AG09309 (cell line): ENCODE measurements around the gene MYH6.

Source experiments
- DNase-seq: peaks from one replicate; pipeline ENCODE4 v3.0.0-alpha.2; 2010; ENCODE audit warnings: low read depth
- H3K4me3 ChIP-seq: 2 replicates; pipeline ENCODE4 v1.5.1; 2011; ENCODE audit warnings: mild to moderate bottlenecking, low read depth, low read length, moderate library complexity; ENCODE audit not compliant: control insufficient read depth
- TF ChIP-seq, protein P1 (sequence below): IDR thresholded peaks from 2 replicates; pipeline ENCODE4 v1.5.1; 2011; ENCODE audit warnings: mild to moderate bottlenecking, low read depth, low read length, inconsistent platforms; ENCODE audit not compliant: insufficient read depth, control insufficient read depth; ENCODE audit errors: missing control alignments

Gene MYH6

DNA sequence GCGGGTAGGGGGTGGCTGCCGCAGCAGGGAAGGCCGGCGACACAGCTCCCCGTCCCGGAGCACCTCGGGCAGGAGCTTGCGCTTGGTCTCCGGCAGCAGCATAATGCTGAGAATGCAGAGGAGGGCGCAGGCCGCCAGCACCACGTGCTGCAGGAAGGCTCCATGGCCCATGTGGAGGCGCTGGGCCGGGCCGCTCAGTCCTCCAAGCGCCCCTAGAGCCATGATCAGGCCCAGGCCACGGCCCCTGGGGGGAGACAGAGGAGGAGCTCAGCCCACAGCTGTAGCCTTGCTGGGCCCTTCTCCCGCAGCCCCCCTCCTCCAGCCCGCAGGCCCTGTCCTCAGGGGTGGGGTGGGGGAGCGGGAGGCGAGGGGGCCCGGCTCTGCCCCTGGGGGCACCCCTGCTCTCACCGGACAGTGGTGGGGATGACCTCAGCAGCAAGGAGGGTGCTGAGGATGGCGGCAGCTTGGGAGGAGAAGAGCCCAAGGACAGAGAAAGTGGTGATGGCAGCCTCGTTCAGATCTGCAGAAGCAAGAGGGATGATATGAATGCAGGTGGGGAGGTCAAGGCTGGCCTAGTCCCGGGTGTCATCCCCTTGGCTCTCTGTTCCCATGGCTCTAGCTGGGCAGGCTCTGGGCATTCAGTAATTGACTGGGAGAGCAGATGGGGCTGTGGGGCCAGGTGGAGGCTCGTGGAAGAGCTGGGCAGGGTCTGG lies 61.2 kb downstream of the MYH6 start:
- TF ChIP-seq, protein P1, sequence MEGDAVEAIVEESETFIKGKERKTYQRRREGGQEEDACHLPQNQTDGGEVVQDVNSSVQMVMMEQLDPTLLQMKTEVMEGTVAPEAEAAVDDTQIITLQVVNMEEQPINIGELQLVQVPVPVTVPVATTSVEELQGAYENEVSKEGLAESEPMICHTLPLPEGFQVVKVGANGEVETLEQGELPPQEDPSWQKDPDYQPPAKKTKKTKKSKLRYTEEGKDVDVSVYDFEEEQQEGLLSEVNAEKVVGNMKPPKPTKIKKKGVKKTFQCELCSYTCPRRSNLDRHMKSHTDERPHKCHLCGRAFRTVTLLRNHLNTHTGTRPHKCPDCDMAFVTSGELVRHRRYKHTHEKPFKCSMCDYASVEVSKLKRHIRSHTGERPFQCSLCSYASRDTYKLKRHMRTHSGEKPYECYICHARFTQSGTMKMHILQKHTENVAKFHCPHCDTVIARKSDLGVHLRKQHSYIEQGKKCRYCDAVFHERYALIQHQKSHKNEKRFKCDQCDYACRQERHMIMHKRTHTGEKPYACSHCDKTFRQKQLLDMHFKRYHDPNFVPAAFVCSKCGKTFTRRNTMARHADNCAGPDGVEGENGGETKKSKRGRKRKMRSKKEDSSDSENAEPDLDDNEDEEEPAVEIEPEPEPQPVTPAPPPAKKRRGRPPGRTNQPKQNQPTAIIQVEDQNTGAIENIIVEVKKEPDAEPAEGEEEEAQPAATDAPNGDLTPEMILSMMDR: no peak
- DNase-seq: no peak
- H3K4me3 ChIP-seq: no peak overlapping the region

DNA sequence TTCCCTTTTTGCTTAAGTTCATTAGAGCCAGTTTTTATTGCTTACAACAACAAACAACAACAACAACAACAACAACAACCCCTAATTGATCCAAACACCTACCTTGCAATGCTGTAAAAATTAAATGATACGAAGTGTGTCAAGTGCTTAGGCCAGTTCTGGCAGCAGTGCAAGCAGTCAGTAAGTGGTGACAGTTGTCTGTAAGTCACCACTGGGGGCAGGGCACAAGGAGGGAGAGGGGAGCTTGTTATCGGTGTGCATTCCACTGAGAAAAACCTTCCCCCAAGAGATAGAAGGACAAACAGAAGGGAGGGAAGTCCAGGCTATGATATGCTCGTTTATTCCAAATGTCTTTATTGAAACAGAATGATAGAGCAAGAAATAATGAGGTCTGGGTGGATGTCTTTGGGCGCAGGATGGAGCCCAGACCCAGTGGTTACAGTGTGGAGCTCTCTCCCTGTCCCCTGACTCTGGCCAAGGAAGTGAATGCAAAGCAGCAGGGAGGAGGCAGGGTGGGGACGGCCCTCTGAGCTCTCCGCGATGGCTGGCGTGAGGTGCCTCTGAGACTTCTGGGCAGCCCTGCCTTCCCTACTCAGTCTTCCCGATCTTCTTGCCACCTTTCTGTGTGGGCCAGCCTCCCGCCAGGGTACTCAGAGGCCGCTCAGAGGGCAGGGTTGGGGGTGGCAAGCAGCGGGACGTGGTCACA lies 61.9 kb downstream of the MYH6 start:
- TF ChIP-seq, protein P1: no peak
- no peak overlapping the region for H3K4me3 ChIP-seq
- no peak for DNase-seq

DNA sequence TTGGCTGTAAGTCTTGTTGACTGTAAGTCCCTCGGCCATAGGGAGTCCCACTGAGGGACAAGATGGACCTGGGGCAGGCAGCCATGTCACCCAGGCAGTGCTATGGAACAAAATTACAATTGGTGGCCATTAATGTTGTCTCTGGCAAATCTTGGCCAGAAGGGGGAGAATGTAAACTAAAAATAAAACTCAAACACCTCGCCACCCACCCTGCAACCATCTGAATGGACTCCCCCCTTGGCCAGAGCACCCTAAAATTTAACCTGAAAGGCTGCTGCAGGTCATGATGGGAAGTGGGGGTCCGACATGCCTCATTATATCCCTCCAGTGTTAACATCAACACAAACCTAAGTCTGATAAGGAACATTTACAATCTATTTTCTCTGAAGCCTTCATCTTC lies 63.6 kb downstream of the MYH6 start:
- no peak overlapping the region for H3K4me3 ChIP-seq
- TF ChIP-seq, protein P1: no peak
- DNase-seq: no peak

DNA sequence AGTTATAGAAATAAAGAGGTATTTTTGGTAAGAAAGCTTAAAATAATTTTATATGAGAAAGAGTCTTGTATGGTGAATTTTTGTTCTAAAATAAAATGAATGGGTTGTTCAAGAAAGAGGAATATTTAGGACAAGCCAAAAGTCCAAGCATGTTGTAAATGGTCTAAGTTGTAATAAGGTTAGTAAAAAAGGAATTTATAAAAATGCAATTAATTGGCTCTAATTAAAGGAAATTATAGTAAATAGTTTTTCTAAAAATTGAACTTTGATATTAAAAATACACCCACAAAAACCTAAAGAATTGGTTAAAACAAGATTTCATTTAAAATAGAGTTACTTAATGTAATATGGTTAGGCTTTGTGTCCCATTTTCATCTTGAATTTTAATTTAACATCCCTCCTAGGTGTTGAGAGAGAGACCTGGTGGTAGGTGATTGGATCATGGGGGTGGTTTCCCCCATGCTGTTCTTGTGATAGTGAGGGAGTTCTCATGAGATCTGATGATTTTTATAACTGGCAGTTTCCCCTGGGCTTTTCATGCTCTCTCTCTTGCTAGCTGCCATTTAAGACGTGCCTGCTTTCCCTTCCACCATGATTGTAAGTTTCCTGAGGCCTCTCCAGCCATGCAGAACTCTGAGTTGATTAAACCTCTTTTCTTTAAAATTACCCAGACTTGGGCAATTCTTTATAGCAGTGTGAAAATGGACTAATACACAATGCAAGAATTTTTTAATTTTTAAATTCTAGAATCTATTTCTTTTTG lies 68.4 kb downstream of the MYH6 start:
- TF ChIP-seq, protein P1: no peak

DNA sequence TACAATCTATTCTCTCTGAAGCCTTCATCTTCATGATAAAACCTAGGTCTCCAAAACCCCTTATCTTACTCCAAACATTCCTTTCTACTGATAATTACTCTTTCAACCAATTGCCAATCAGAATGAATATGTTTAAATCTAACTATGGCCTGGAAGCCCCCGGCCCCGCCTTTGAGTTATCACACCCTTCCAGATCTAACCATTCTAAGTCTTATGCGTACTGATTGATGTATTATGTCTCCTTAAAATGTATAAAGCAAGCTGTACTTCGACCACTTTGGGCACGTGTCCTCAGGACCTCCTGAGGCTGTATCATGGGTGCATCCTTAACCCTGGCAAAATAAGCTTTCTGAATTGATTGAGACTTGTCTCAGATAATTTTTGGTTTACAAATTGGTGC lies 72.5 kb downstream of the MYH6 start:
- H3K4me3 ChIP-seq: no peak overlapping the region
- TF ChIP-seq, protein P1: no peak
- DNase-seq: no peak

More for the DNA sequence above, 68.4 kb downstream of the MYH6 start:
- no peak for DNase-seq
- no peak overlapping the region for H3K4me3 ChIP-seq
